GM21576 (cell line): ENCODE results near the gene ANKRD55.

Source experiments
- ATAC-seq: cut with Tn5 transposase; IDR thresholded peaks from one replicate; pipeline ENCODE4 v1.9.1; 2021; ENCODE audit warnings: mild to moderate bottlenecking, moderate library complexity; ENCODE audit not compliant: unreplicated experiment

The ANKRD55 gene

GRCh38 chr5:56054666-56055065, 178.5 kb downstream of the ANKRD55 start:
- no peak for ATAC-seq

GRCh38 chr5:56053363-56053762, 179.8 kb downstream of the ANKRD55 start:
- ATAC-seq, result no peak

- no peak for ATAC-seq
Measured at GRCh38 chr5:56052735-56053134, 180.4 kb downstream of the ANKRD55 start.

GRCh38 chr5:56050551-56051255, 182.4 kb downstream of the ANKRD55 start:
- no peak for ATAC-seq
